GM12878 (cell line): ENCODE results near the gene TXNIP. TPM values are rescaled to one million over a fixed set of nuclear protein-coding genes. Genes with fewer than 3 reads are reported as not detected.

Experiments used
- ATAC-seq: fragments of 200-7000 bp; cut with Tn5 transposase; 3 replicates; pipeline ENCODE4 v1.9.1; 2020; ENCODE audit warnings: mild to moderate bottlenecking, moderate library complexity
- BruUV-seq: library from RNA; stranded (reverse); fragments of 400-500 nt; replicated peaks from 2 replicates; lab custom pipeline; 2021; lab: Mats Ljungman, UMichigan
- CTCF ChIA-PET: fragments of 300-600 bp; sonication (Branson Sonifier 250); formaldehyde crosslinking; extraction: SDS; loops from one replicate; lab custom pipeline; 2021; ENCODE audit warnings: inconsistent platforms; lab: Yijun Ruan, JAX
- POLR2A ChIA-PET: fragments of 350-600 bp; formaldehyde crosslinking; extraction: SDS; loops from one replicate; lab custom pipeline; 2021; ENCODE audit warnings: inconsistent platforms; lab: Charles Lee
- RAD21 ChIA-PET: fragments of 300-600 bp; sonication (Branson Sonifier 250); formaldehyde crosslinking; loops from one replicate; lab custom pipeline; 2023; ENCODE audit warnings: antibody characterized with exemption; ENCODE audit not compliant: unreplicated experiment; lab: Charles Lee
- SMC1A ChIA-PET: fragments of 300-600 bp; sonication (Branson Sonifier 250); formaldehyde crosslinking; loops from one replicate; lab custom pipeline; 2023; ENCODE audit not compliant: unreplicated experiment, uncharacterized antibody; lab: Charles Lee
- DNase-seq: peaks from one replicate; pipeline ENCODE4 v3.0.0-alpha.2; 2011; ENCODE audit warnings: low read depth, low spot score
- FAIRE-seq: peaks from 3 replicates; lab custom pipeline; 2011; peaks lifted over from hg19 to GRCh38; lab: Jason Lieb, UNC
- H2AFZ ChIP-seq: 2 replicates; pipeline ENCODE4 v1.6.0; 2011; ENCODE audit warnings: low read depth, low read length, control low read depth; ENCODE audit not compliant: control insufficient read depth
- H3K27ac ChIP-seq: 2 replicates; pipeline ENCODE4 v1.5.1; 2011; ENCODE audit warnings: control low read depth; ENCODE audit not compliant: control insufficient read depth, insufficient read depth
- H3K27me3 ChIP-seq, 2 experiments: replicated peaks in 1 of 2; 2 replicates each; pipeline versions ENCODE4 v1.6.0 to v1.6.1; 2011; ENCODE audit warnings: low read length in 1 of 2; ENCODE audit not compliant: control insufficient read depth in 2 of 2, insufficient read depth in 2 of 2
- H3K36me3 ChIP-seq, 2 experiments: 2 replicates each; pipeline ENCODE4 v1.5.1; 2011; ENCODE audit warnings: low read length in 1 of 2; ENCODE audit not compliant: control insufficient read depth in 2 of 2, insufficient read depth in 2 of 2
- H3K4me1 ChIP-seq: 2 replicates; pipeline ENCODE4 v1.6.1; 2011; ENCODE audit warnings: mild to moderate bottlenecking, low read length, moderate library complexity, mixed read lengths; ENCODE audit not compliant: control insufficient read depth, insufficient read depth
- H3K4me2 ChIP-seq: 2 replicates; pipeline ENCODE4 v1.6.0; 2011; ENCODE audit warnings: control low read depth; ENCODE audit not compliant: control insufficient read depth, insufficient read depth
- H3K4me3 ChIP-seq: fragments of 200-600 bp; sonication (generic); 2 replicates; pipeline ENCODE4 v1.5.1; 2016
- H3K79me2 ChIP-seq: 2 replicates; pipeline ENCODE4 v1.6.0; 2011; ENCODE audit warnings: low read length; ENCODE audit not compliant: control insufficient read depth, insufficient read depth
- H3K9ac ChIP-seq: 2 replicates; pipeline ENCODE4 v1.8.0; 2011; ENCODE audit warnings: low read length, control low read depth, mixed read lengths; ENCODE audit not compliant: control insufficient read depth, insufficient read depth
- H3K9me3 ChIP-seq: replicated peaks from 3 replicates; pipeline ENCODE4 v1.5.1; 2011; ENCODE audit warnings: mild to moderate bottlenecking, low read length; ENCODE audit not compliant: control insufficient read depth, insufficient read depth
- H4K20me1 ChIP-seq: 2 replicates; pipeline ENCODE4 v1.6.0; 2011; ENCODE audit not compliant: control insufficient read depth, insufficient read depth
- EP300 ChIP-seq, 2 experiments: fragments of 150-350 bp in 1 of 2; IDR thresholded peaks; 2 replicates each; pipeline ENCODE4 v1.6.1; 2011 to 2012; ENCODE audit warnings: low read depth in 2 of 2, low read length in 2 of 2, borderline replicate concordance in 1 of 2, improper control_type of control experiment in 1 of 2, inconsistent platforms in 1 of 2; ENCODE audit not compliant: control insufficient read depth in 1 of 2
- IRF4 ChIP-seq: IDR thresholded peaks from 2 replicates; pipeline ENCODE4 v1.6.1; 2011; ENCODE audit warnings: low read depth, low read length
- KDM1A ChIP-seq: fragments of 200-600 bp; sonication (generic); IDR thresholded peaks from 2 replicates; pipeline ENCODE4 v1.6.1; 2016; ENCODE audit warnings: borderline replicate concordance
- MTA2 ChIP-seq: fragments of 450-650 bp; IDR thresholded peaks from 2 replicates; pipeline ENCODE4 v1.6.1; 2016; ENCODE audit warnings: low read depth, mild to moderate bottlenecking, moderate library complexity
- NR2C2 ChIP-seq: IDR thresholded peaks from 2 replicates; pipeline ENCODE4 v1.6.1; 2011; ENCODE audit warnings: borderline replicate concordance, low read depth; ENCODE audit not compliant: control insufficient read depth, insufficient read length
- NR2F1 ChIP-seq: fragments of 450-650 bp; conservative IDR thresholded peaks from 2 replicates; pipeline ENCODE4 v1.6.1; 2017; ENCODE audit warnings: mild to moderate bottlenecking
- PML ChIP-seq: IDR thresholded peaks from 2 replicates; pipeline ENCODE4 v1.6.1; 2012; ENCODE audit warnings: low read length, inconsistent platforms
- RFX5 ChIP-seq: IDR thresholded peaks from 2 replicates; pipeline ENCODE4 v1.6.1; 2011; ENCODE audit warnings: low read depth, low read length, improper control_type of control experiment
- SIN3A ChIP-seq: IDR thresholded peaks from 2 replicates; pipeline ENCODE4 v1.6.1; 2012; ENCODE audit warnings: low read depth, low read length, improper control_type of control experiment
- TARDBP ChIP-seq: IDR thresholded peaks from 2 replicates; pipeline ENCODE4 v1.6.1; 2016; ENCODE audit warnings: borderline replicate concordance
- WGBS: methylation state at CpG from one replicate; pipeline ENCODE4 v1.1.6; 2016; ENCODE audit warnings: low lambda C conversion rate; ENCODE audit not compliant: insufficient replicate concordance, insufficient coverage; ENCODE audit errors: missing lambda C conversion rate; 5-methylcytosine and 5-hydroxymethylcytosine counted together
- in situ Hi-C: fragments of 300-500 bp; cut with MboI; formaldehyde crosslinking; loops from 9 replicates; pipeline ENCODE4 v1.14.3; 2018; ENCODE audit warnings: mixed read lengths
- intact Hi-C: fragments of 100-400 bp; cut with micrococcal nuclease; formaldehyde crosslinking; loops from one replicate; pipeline ENCODE4 v1.14.2; 2022; ENCODE audit not compliant: unreplicated experiment
- polyA plus RNA-seq, 11 experiments: library from polyadenylated mRNA; depleted of rRNA in 4 of 11; unstranded in 6 of 11; stranded (reverse) in 5 of 11; fragments of >200 nt; fragmentation: Nextera tagmentation in 4 of 11; fragmentation: Illumina TruSeq in 1 of 11; extraction: Ambion mirVana in 4 of 11; extraction: Trizol in 1 of 11; gene quantifications; 1 replicate in 1 of 11; 2 replicates in 10 of 11; pipeline versions ENCODE4 v1.2.1 to v1.2.3, GENCODE V29; 2011 to 2016; ENCODE audit warnings: inconsistent platforms in 2 of 11, missing spikeins in 2 of 11, low read depth in 1 of 11
- total RNA-seq, 4 experiments: library from RNA; depleted of rRNA in 3 of 4; stranded (reverse); fragments of >200 nt in 3 of 4; fragmentation: Illumina TruSeq in 1 of 4; extraction: Trizol in 1 of 4; gene quantifications; 2 replicates each; pipeline versions ENCODE4 v1.2.1 to v1.2.3, GENCODE V29; 2013 to 2021
- TF ChIP-seq, protein P1 (sequence below): fragments of 150-350 bp; IDR thresholded peaks from 2 replicates; pipeline ENCODE4 v1.6.1; 2016; ENCODE audit warnings: low read depth, low read length
- TF ChIP-seq, protein P2 (sequence below): IDR thresholded peaks from 2 replicates; pipeline ENCODE4 v1.6.1; 2012; ENCODE audit warnings: low read depth, low read length, improper control_type of control experiment
- TF ChIP-seq, protein P3 (sequence below): fragments of 450-650 bp; IDR thresholded peaks from 2 replicates; pipeline ENCODE4 v1.6.1; 2017; ENCODE audit warnings: antibody characterized with exemption, mild to moderate bottlenecking, moderate library complexity
- TF ChIP-seq, protein P4 (sequence below): IDR thresholded peaks from 2 replicates; pipeline ENCODE4 v1.6.1; 2011; ENCODE audit warnings: borderline replicate concordance, low read depth, mild to moderate bottlenecking, moderate library complexity, mixed read lengths, low read length; ENCODE audit not compliant: insufficient read depth; ENCODE audit errors: extremely low read length

TXNIP gene
- total and polyA plus RNA-seq, 10 of the 15 experiments (the other 5 are each of a cell fraction or from before 2014, with no cell fraction given): 48.7 to 133 (median 107) TPM

DNA sequence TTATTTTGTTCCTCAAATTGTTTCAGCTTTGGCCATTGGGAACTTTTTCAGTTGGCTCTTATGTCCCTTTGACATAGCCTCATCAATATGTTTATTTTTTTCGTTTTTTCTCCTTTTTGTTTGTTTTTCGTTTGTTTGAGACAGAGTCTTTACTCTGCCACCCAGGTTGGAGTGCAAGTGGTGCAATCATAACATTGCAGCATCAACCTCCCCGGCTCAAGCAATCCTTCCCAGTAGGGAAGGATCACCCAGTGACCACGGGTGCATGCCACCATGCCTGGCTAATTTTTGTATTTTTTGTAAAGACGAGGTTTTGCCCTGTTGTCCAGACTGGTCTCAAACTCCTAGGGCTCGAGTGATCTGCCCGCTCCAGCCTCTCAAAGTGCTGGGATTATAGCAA, 23.8 kb downstream of the TXNIP start (continued):
- TF ChIP-seq, protein P1, sequence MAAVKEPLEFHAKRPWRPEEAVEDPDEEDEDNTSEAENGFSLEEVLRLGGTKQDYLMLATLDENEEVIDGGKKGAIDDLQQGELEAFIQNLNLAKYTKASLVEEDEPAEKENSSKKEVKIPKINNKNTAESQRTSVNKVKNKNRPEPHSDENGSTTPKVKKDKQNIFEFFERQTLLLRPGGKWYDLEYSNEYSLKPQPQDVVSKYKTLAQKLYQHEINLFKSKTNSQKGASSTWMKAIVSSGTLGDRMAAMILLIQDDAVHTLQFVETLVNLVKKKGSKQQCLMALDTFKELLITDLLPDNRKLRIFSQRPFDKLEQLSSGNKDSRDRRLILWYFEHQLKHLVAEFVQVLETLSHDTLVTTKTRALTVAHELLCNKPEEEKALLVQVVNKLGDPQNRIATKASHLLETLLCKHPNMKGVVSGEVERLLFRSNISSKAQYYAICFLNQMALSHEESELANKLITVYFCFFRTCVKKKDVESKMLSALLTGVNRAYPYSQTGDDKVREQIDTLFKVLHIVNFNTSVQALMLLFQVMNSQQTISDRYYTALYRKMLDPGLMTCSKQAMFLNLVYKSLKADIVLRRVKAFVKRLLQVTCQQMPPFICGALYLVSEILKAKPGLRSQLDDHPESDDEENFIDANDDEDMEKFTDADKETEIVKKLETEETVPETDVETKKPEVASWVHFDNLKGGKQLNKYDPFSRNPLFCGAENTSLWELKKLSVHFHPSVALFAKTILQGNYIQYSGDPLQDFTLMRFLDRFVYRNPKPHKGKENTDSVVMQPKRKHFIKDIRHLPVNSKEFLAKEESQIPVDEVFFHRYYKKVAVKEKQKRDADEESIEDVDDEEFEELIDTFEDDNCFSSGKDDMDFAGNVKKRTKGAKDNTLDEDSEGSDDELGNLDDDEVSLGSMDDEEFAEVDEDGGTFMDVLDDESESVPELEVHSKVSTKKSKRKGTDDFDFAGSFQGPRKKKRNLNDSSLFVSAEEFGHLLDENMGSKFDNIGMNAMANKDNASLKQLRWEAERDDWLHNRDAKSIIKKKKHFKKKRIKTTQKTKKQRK: no peak

DNA sequence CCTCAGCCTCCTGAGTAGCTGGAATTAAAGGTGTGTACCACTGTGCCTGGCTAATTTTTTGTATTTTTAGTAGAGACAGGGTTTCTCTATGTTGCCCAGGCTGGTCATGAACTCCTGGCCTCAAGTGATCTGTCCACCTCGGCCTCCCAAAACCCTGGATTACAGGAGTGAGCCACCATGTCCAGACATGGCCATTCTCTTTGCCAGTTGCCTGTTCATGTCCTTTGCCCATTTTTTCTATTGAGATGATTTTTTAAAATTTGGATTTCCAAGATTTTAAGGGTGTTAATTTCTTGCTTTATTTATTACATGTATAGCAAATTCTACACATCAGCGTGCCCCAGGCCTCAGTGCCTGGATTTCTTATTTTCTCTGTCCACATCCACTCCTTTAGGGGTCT, 29.1 kb downstream of the TXNIP start:
- RAD21 ChIA-PET: interaction anchor here (6.7 kb wide), 1 partner anchor 11 kb away, joined by 100 read pairs; no protein-coding TSS in a partner anchor
- peaks cover 11% of the 10 kb centered on the region for H3K4me1 ChIP-seq
- POLR2A ChIA-PET: interaction anchor here (0.9 to 4.3 kb wide), 4 partner anchors 9 to 70 kb away, joined by 3 to 15 read pairs (median 8); partner anchors contain the start of genes LIX1L and RBM8A
- no peak for ATAC-seq
- no peak for FAIRE-seq
- no peak overlapping the region for H3K27ac ChIP-seq
- CTCF ChIA-PET: interaction anchor here (0.6 to 2.0 kb wide), 6 partner anchors 10 to 122 kb away, joined by 3 to 9 read pairs (median 4); partner anchors contain the start of gene NUDT17
- BruUV-seq: no TSS peak
- no peak overlapping the region for H2AFZ ChIP-seq
- DNase-seq: no peak
- no peak overlapping the region for H3K4me2 ChIP-seq
- no peaks in the 10 kb centered on the region for H4K20me1 ChIP-seq
- intact Hi-C loops (no loop called here), in situ Hi-C loops (no loop called here)
- no peaks in the 10 kb centered on the region for H3K27me3 ChIP-seq
- H3K36me3 ChIP-seq: no peaks in the 10 kb centered on the region
- no peak overlapping the region for H3K4me3 ChIP-seq
- peaks cover 7% of the 10 kb centered on the region for H3K9me3 ChIP-seq
- H3K79me2 ChIP-seq: no peaks in the 10 kb centered on the region; the same call in 1 of the 2 replicates
- no peak overlapping the region for H3K9ac ChIP-seq
- 90% methylated on average over 2 of the region's 2 CpGs for WGBS
- SMC1A ChIA-PET: interaction anchor here (1.3 to 7.9 kb wide), 4 partner anchors 9 to 31 kb away, joined by 3 to 93 read pairs (median 3); partner anchors contain the start of gene LIX1L
- TF ChIP-seq, protein P2, sequence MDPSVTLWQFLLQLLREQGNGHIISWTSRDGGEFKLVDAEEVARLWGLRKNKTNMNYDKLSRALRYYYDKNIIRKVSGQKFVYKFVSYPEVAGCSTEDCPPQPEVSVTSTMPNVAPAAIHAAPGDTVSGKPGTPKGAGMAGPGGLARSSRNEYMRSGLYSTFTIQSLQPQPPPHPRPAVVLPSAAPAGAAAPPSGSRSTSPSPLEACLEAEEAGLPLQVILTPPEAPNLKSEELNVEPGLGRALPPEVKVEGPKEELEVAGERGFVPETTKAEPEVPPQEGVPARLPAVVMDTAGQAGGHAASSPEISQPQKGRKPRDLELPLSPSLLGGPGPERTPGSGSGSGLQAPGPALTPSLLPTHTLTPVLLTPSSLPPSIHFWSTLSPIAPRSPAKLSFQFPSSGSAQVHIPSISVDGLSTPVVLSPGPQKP: no peak
- TF ChIP-seq KDM1A (no peak), NR2F1 (no peak), RFX5 (no peak), SIN3A (no peak), IRF4 (no peak), PML (no peak), EP300 (IDR thresholded peaks at IDR 0.05; ENCODE audit: borderline replicate concordance in 1 of 2, control insufficient read depth in 1 of 2, low read depth in 2 of 2, low read length in 2 of 2) (no peak), NR2C2 (no peak), TARDBP (no peak), MTA2 (no peak)
- TF ChIP-seq, protein P3, sequence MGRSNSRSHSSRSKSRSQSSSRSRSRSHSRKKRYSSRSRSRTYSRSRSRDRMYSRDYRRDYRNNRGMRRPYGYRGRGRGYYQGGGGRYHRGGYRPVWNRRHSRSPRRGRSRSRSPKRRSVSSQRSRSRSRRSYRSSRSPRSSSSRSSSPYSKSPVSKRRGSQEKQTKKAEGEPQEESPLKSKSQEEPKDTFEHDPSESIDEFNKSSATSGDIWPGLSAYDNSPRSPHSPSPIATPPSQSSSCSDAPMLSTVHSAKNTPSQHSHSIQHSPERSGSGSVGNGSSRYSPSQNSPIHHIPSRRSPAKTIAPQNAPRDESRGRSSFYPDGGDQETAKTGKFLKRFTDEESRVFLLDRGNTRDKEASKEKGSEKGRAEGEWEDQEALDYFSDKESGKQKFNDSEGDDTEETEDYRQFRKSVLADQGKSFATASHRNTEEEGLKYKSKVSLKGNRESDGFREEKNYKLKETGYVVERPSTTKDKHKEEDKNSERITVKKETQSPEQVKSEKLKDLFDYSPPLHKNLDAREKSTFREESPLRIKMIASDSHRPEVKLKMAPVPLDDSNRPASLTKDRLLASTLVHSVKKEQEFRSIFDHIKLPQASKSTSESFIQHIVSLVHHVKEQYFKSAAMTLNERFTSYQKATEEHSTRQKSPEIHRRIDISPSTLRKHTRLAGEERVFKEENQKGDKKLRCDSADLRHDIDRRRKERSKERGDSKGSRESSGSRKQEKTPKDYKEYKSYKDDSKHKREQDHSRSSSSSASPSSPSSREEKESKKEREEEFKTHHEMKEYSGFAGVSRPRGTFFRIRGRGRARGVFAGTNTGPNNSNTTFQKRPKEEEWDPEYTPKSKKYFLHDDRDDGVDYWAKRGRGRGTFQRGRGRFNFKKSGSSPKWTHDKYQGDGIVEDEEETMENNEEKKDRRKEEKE: no peak
- TF ChIP-seq, protein P4, sequence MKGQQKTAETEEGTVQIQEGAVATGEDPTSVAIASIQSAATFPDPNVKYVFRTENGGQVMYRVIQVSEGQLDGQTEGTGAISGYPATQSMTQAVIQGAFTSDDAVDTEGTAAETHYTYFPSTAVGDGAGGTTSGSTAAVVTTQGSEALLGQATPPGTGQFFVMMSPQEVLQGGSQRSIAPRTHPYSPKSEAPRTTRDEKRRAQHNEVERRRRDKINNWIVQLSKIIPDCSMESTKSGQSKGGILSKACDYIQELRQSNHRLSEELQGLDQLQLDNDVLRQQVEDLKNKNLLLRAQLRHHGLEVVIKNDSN: no peak
